K562 (cell line): ENCODE results near the gene SMAD3. TPM values are rescaled to one million over a fixed set of nuclear protein-coding genes. Genes with fewer than 3 reads are reported as not detected.
A peak's percentile ranks its signal among the peaks of the same experiment; 100 is the strongest.

Source experiments
- ATAC-seq: fragments of 200-7000 bp; cut with Tn5 transposase; 3 replicates; pipeline ENCODE4 v1.9.1; 2020; ENCODE audit warnings: moderate library complexity
- BruUV-seq: library from RNA; stranded (reverse); fragments of 400-500 nt; replicated peaks from 2 replicates; lab custom pipeline; 2021; lab: Mats Ljungman, UMichigan
- CTCF ChIA-PET: fragments of 300-600 bp; formaldehyde crosslinking; extraction: SDS; loops from one replicate; lab custom pipeline; 2021; ENCODE audit warnings: low intra/inter-chr PET ratio; lab: Yijun Ruan, JAX
- POLR2A ChIA-PET: fragments of 300-600, 350-650 bp; sonication (Branson Sonifier 250); formaldehyde crosslinking; extraction: SDS; loops from one replicate; lab custom pipeline; 2021; ENCODE audit warnings: antibody characterized with exemption, inconsistent platforms; lab: Yijun Ruan, JAX
- DNase-seq, 4 experiments: peaks; one replicate each; pipeline versions ENCODE4 v3.0.0 to v3.0.0-alpha.2; 2011 to 2018; ENCODE audit warnings: low spot score in 3 of 4, mixed read lengths in 3 of 4; ENCODE audit errors: extremely low read depth in 1 of 4
- FAIRE-seq: peaks from 2 replicates; lab custom pipeline; 2011; peaks lifted over from hg19 to GRCh38; lab: Jason Lieb, UNC
- H2AFZ ChIP-seq: 2 replicates; pipeline ENCODE4 v1.6.0; 2011; ENCODE audit warnings: low read depth, low read length, control low read depth, inconsistent platforms
- H3K27ac ChIP-seq: fragments of 200-600 bp; 3 replicates; pipeline ENCODE4 v1.8.0; 2011; ENCODE audit warnings: low read depth, mild to moderate bottlenecking, control low read depth, inconsistent platforms, low read length, moderate library complexity, mixed read lengths; ENCODE audit errors: extremely low read depth
- H3K27me3 ChIP-seq, 2 experiments: fragments of 300-600 bp in 1 of 2; 2 replicates in 1 of 2; 3 replicates in 1 of 2; pipeline versions ENCODE4 v1.6.0 to v1.8.0; 2011; ENCODE audit warnings: inconsistent platforms in 2 of 2, low read length in 2 of 2, mild to moderate bottlenecking in 1 of 2, mixed read lengths in 1 of 2, moderate library complexity in 1 of 2; ENCODE audit not compliant: control insufficient read depth in 2 of 2, insufficient read depth in 2 of 2
- H3K36me3 ChIP-seq: fragments of 300-600 bp; 3 replicates; pipeline ENCODE4 v1.8.0; 2011; ENCODE audit warnings: mild to moderate bottlenecking, low read length, inconsistent platforms; ENCODE audit not compliant: control insufficient read depth, insufficient read depth
- H3K4me1 ChIP-seq, 2 experiments: fragments of 200-600 bp in 1 of 2; replicated peaks in 1 of 2; 2 replicates in 1 of 2; 3 replicates in 1 of 2; pipeline versions ENCODE4 v1.5.1 to v1.8.0; 2011; ENCODE audit warnings: inconsistent platforms in 2 of 2, low read length in 2 of 2, mild to moderate bottlenecking in 1 of 2, mixed read lengths in 1 of 2, moderate library complexity in 1 of 2; ENCODE audit not compliant: control insufficient read depth in 2 of 2, insufficient read depth in 2 of 2
- H3K4me2 ChIP-seq: 2 replicates; pipeline ENCODE4 v1.6.1; 2011; ENCODE audit warnings: low read length, control low read depth, inconsistent platforms, mixed read lengths; ENCODE audit not compliant: insufficient read depth
- H3K4me3 ChIP-seq: fragments of 200-600 bp; sonication (generic), shearing (Covaris generic); 2 replicates; pipeline ENCODE4 v1.5.1; 2016; ENCODE audit warnings: control low read depth, inconsistent platforms
- H3K79me2 ChIP-seq: fragments of 200-600 bp; 3 replicates; pipeline ENCODE4 v1.8.0; 2011; ENCODE audit warnings: low read length, inconsistent platforms; ENCODE audit not compliant: control insufficient read depth, insufficient read depth
- H3K9ac ChIP-seq, 2 experiments: 2 replicates each; pipeline versions ENCODE4 v1.6.0 to v1.6.1; 2011; ENCODE audit warnings: low read depth in 2 of 2, low read length in 2 of 2, control low read depth in 1 of 2, inconsistent platforms in 1 of 2, mild to moderate bottlenecking in 1 of 2, mixed read lengths in 1 of 2; ENCODE audit not compliant: insufficient read depth in 1 of 2
- H3K9me1 ChIP-seq: one replicate; pipeline ENCODE4 v1.6.0; 2011; ENCODE audit warnings: inconsistent platforms, mild to moderate bottlenecking, low read length, moderate library complexity; ENCODE audit not compliant: control insufficient read depth, insufficient read depth
- H3K9me3 ChIP-seq: replicated peaks from 2 replicates; pipeline ENCODE4 v1.5.1; 2011; ENCODE audit warnings: low read depth, low read length, inconsistent platforms; ENCODE audit not compliant: control insufficient read depth, insufficient read depth
- H4K20me1 ChIP-seq: replicated peaks from 2 replicates; pipeline ENCODE4 v1.6.1; 2011; ENCODE audit warnings: low read length, inconsistent platforms, mixed read lengths; ENCODE audit not compliant: control insufficient read depth, insufficient read depth
- TFE3 ChIP-seq: fragments of 450-650 bp; formaldehyde crosslinking; IDR thresholded peaks from 2 replicates; pipeline ENCODE4 v1.4.0; 2020; ENCODE audit warnings: mild to moderate bottlenecking, mixed read lengths
- VEZF1 ChIP-seq: fragments of 200-800 bp; sonication (Bioruptor generic); IDR thresholded peaks from 2 replicates; pipeline ENCODE4 v1.6.1; 2017; ENCODE audit warnings: missing genetic modification characterization, missing compliant biosample characterization
- WGBS: fragments of 100-300 bp; shearing (Covaris generic); methylation state at CpG from one replicate; pipeline ENCODE4 v1.1.6; 2016; ENCODE audit warnings: low coverage, mixed read lengths; ENCODE audit not compliant: insufficient coverage; ENCODE audit errors: missing lambda C conversion rate; 5-methylcytosine and 5-hydroxymethylcytosine counted together
- in situ Hi-C: fragments of 300-500 bp; cut with MboI; formaldehyde crosslinking; loops from 4 replicates; pipeline ENCODE4 v1.15.0; 2018; ENCODE audit warnings: inconsistent platforms, mixed read lengths
- intact Hi-C: fragments of 100-400 bp; cut with micrococcal nuclease; formaldehyde crosslinking; loops from 2 replicates; pipeline ENCODE4 v1.14.2; 2022
- polyA plus RNA-seq, 8 experiments: library from polyadenylated mRNA; depleted of rRNA in 4 of 8; stranded (reverse) in 5 of 8; unstranded in 3 of 8; fragments of >200 nt; fragmentation: Nextera tagmentation in 2 of 8; fragmentation: Illumina TruSeq in 1 of 8; extraction: Ambion mirVana in 2 of 8; extraction: Trizol in 1 of 8; gene quantifications; 2 replicates each; pipeline versions ENCODE4 v1.2.1 to v1.2.3, GENCODE V29; 2011 to 2014; ENCODE audit warnings: inconsistent platforms in 1 of 8, missing spikeins in 1 of 8
- total RNA-seq, 7 experiments: library from RNA; depleted of rRNA in 6 of 7; stranded (reverse); fragments of >200 nt in 6 of 7; fragmentation: Illumina TruSeq in 2 of 7; extraction: Trizol in 2 of 7; gene quantifications; 2 replicates each; pipeline versions ENCODE4 v1.2.1 to v1.2.3, GENCODE V29; 2011 to 2021; ENCODE audit warnings: low replicate concordance in 1 of 7

SMAD3 gene
- total and polyA plus RNA-seq, 9 of the 15 experiments (the other 6 are each of a cell fraction or from before 2014, with no cell fraction given), result 4.3 to 39.2 (median 11.1) TPM

- Histone ChIP-seq H3K4me1 (peaks cover 11 to 20% of the 10 kb centered on the region in 2 experiments), H3K4me2 (peak overlapping the region; percentile 60), H3K79me2 (peaks cover 24% of the 10 kb centered on the region; the same call in 2 of the 3 replicates), H3K9me1 (no peaks in the 10 kb centered on the region)
- TF ChIP-seq VEZF1 (CRISPR knock-in tag) (0 out of 2 replicates have a peak, but pooled peaks have one; percentile 7), TFE3 (no peak)
- TF ChIP-seq, all 486 proteins: peak for 1
- 0 out of 2 replicates have a peak overlapping the region, but pooled peaks have one; percentile 40 for H2AFZ ChIP-seq
- peak; percentile 80 for FAIRE-seq
- H4K20me1 ChIP-seq, result peaks cover 9% of the 10 kb centered on the region
- no peak overlapping the region for H3K27ac ChIP-seq
- H3K27me3 ChIP-seq, result no peaks in the 10 kb centered on the region
- ChIA-PET POLR2A (interaction anchor here (0.9 to 2.4 kb wide), 7 partner anchors 9 to 101 kb away, joined by 3 to 8 read pairs (median 4); no protein-coding TSS in a partner anchor), CTCF (no interaction called here)
- WGBS, result 30% methylated on average over 9 of the region's 17 CpGs
- H3K9me3 ChIP-seq, result no peaks in the 10 kb centered on the region
- intact Hi-C loops, result no loop called here
- H3K4me3 ChIP-seq, result no peak overlapping the region
- BruUV-seq, result no TSS peak
- H3K9ac ChIP-seq, result peak overlapping the region in 1 of 2 experiments; percentile 53; a peak in 1 of 4 replicates
- DNase-seq, result peak in 2 of 4 experiments; percentile 50 to 64
- peak; percentile 74 for ATAC-seq
- in situ Hi-C loops, result no loop called here
- H3K36me3 ChIP-seq, result no peaks in the 10 kb centered on the region
Measured at GRCh38 chr15:67137951-67138848, 72.8 kb downstream of the SMAD3 start.
